Kidney epithelial cell (primary cell): ENCODE results near the gene GPA33. TPM values are rescaled to one million over a fixed set of nuclear protein-coding genes. Genes with fewer than 3 reads are reported as not detected.

Experiments
- DNase-seq: peaks from one replicate; pipeline ENCODE4 v3.0.0-alpha.2; 2010; ENCODE audit warnings: low read depth
- H3K27me3 ChIP-seq: 2 replicates; pipeline ENCODE4 v1.6.0; 2011; ENCODE audit warnings: low read length; ENCODE audit not compliant: control insufficient read depth, insufficient read depth
- H3K36me3 ChIP-seq: 2 replicates; pipeline ENCODE4 v1.5.1; 2011; ENCODE audit warnings: low read length; ENCODE audit not compliant: control insufficient read depth, insufficient read depth
- H3K4me3 ChIP-seq: 2 replicates; pipeline ENCODE4 v1.5.1; 2011; ENCODE audit warnings: low read depth, mild to moderate bottlenecking, control low read depth, low read length
- CTCF ChIP-seq: IDR thresholded peaks from 2 replicates; pipeline ENCODE4 v1.5.1; 2011; ENCODE audit warnings: mild to moderate bottlenecking, moderate library complexity, low read length, control low read depth, inconsistent platforms; ENCODE audit not compliant: insufficient read depth, poor library complexity, severe bottlenecking
- total RNA-seq: library from RNA; depleted of rRNA; stranded (reverse); fragments of >200 nt; gene quantifications from 2 replicates; pipeline ENCODE4 v1.2.3, GENCODE V29; 2015

The GPA33 gene
- total RNA-seq, 1 donor from 2014 or later = not detected

GRCh38 chr1:167065471-167065870, 24.7 kb downstream of the GPA33 start:
- Histone ChIP-seq H3K36me3 (no peaks in the 10 kb centered on the region), H3K4me3 (no peak overlapping the region), H3K27me3 (no peaks in the 10 kb centered on the region)
- TF ChIP-seq CTCF = no peak
- DNase-seq = no peak

GRCh38 chr1:167064621-167065020, 25.6 kb downstream of the GPA33 start:
- Histone ChIP-seq H3K27me3 (no peaks in the 10 kb centered on the region), H3K4me3 (no peak overlapping the region), H3K36me3 (no peaks in the 10 kb centered on the region)
- TF ChIP-seq CTCF = no peak
- no peak for DNase-seq

- TF ChIP-seq CTCF = no peak
- no peaks in the 10 kb centered on the region for H3K36me3 ChIP-seq
- DNase-seq = no peak
- H3K27me3 ChIP-seq = no peaks in the 10 kb centered on the region
- H3K4me3 ChIP-seq = no peak overlapping the region
These were observed 29.1 kb downstream of the GPA33 start for GRCh38 chr1:167061073-167061464.

- Histone ChIP-seq H3K4me3 (no peak overlapping the region), H3K36me3 (no peaks in the 10 kb centered on the region), H3K27me3 (no peaks in the 10 kb centered on the region)
- no peak for DNase-seq
- peak; percentile 17 for TF ChIP-seq CTCF
These were observed 29.8 kb downstream of the GPA33 start for GRCh38 chr1:167060141-167061072.

GRCh38 chr1:167059809-167060107, 30.4 kb downstream of the GPA33 start:
- H3K36me3 ChIP-seq = no peaks in the 10 kb centered on the region
- no peak for DNase-seq
- H3K4me3 ChIP-seq = no peak overlapping the region
- TF ChIP-seq CTCF = no peak
- no peaks in the 10 kb centered on the region for H3K27me3 ChIP-seq
